CD8-positive, alpha-beta memory T cell (primary cell): ENCODE data around the gene FSTL3. TPM values are rescaled to one million over a fixed set of nuclear protein-coding genes. Genes with fewer than 3 reads are reported as not detected.

Source experiments
- CTCF ChIA-PET: fragments of 350-600 bp; sonication (Branson Sonifier 250); formaldehyde crosslinking; loops from one replicate; lab custom pipeline; 2021; ENCODE audit warnings: antibody characterized with exemption; lab: Charles Lee
- POLR2A ChIA-PET: fragments of 350-600 bp; sonication (Branson Sonifier 250); formaldehyde crosslinking; loops from one replicate; lab custom pipeline; 2021; ENCODE audit warnings: antibody characterized with exemption; lab: Charles Lee
- DNase-seq, 5 donors: peaks; one replicate each; pipeline versions ENCODE4 v3.0.0 to v3.0.0-alpha.2; 2020 to 2022; ENCODE audit warnings: mixed read lengths in 1 of 5
- H3K27ac ChIP-seq: one replicate; pipeline ENCODE4 v1.7.0; 2013; ENCODE audit warnings: low read depth, mild to moderate bottlenecking, low read length, moderate library complexity
- H3K27me3 ChIP-seq: 2 replicates; pipeline ENCODE4 v1.7.0; 2013; ENCODE audit warnings: low read length, mild to moderate bottlenecking; ENCODE audit not compliant: insufficient read depth, poor library complexity, severe bottlenecking
- H3K36me3 ChIP-seq: 2 replicates; pipeline ENCODE4 v1.7.0; 2013; ENCODE audit warnings: mild to moderate bottlenecking, low read length, moderate library complexity; ENCODE audit not compliant: insufficient read depth
- H3K4me1 ChIP-seq: 2 replicates; pipeline ENCODE4 v1.7.0; 2013; ENCODE audit warnings: mild to moderate bottlenecking, low read length, moderate library complexity; ENCODE audit not compliant: insufficient read depth
- H3K4me3 ChIP-seq: 2 replicates; pipeline ENCODE4 v1.7.0; 2013; ENCODE audit warnings: mild to moderate bottlenecking, low read length
- H3K9me3 ChIP-seq: 2 replicates; pipeline ENCODE4 v1.7.0; 2013; ENCODE audit warnings: mild to moderate bottlenecking, low read length
- H3K27ac Mint-ChIP-seq, 8 donors: one replicate each; pipeline ENCODE4 v1.8.0; 2020 to 2021; ENCODE audit warnings: mixed read lengths in 8 of 8, mild to moderate bottlenecking in 6 of 8, inconsistent platforms in 3 of 8, moderate library complexity in 3 of 8
- H3K27me3 Mint-ChIP-seq, 2 donors: one replicate each; pipeline ENCODE4 v1.8.0; 2020 to 2021; ENCODE audit warnings: mixed read lengths in 2 of 2, mild to moderate bottlenecking in 1 of 2, moderate library complexity in 1 of 2
- H3K36me3 Mint-ChIP-seq, 3 donors: one replicate each; pipeline ENCODE4 v1.8.0; 2020 to 2021; ENCODE audit warnings: mixed read lengths in 3 of 3, inconsistent platforms in 1 of 3, mild to moderate bottlenecking in 1 of 3
- H3K4me1 Mint-ChIP-seq, 3 donors: one replicate each; pipeline ENCODE4 v1.8.0; 2020 to 2021; ENCODE audit warnings: mixed read lengths in 3 of 3, inconsistent platforms in 1 of 3, mild to moderate bottlenecking in 1 of 3
- H3K4me3 Mint-ChIP-seq, 7 donors: one replicate each; pipeline ENCODE4 v1.8.0; 2020 to 2021; ENCODE audit warnings: mixed read lengths in 7 of 7, mild to moderate bottlenecking in 6 of 7, moderate library complexity in 4 of 7, inconsistent platforms in 2 of 7
- H3K9me3 Mint-ChIP-seq, 5 donors: one replicate each; pipeline ENCODE4 v1.8.0; 2020 to 2022; ENCODE audit warnings: mixed read lengths in 5 of 5, mild to moderate bottlenecking in 3 of 5, moderate library complexity in 2 of 5, inconsistent platforms in 1 of 5
- polyA plus RNA-seq: library from polyadenylated mRNA; unstranded; fragments of 300-500 nt; fragmentation: Illumina TruSeq; gene quantifications from one replicate; pipeline ENCODE4 v1.2.3, GENCODE V29; 2021
- total RNA-seq, 2 experiments: library from RNA; stranded (reverse); gene quantifications; one replicate each; pipeline ENCODE4 v1.2.3, GENCODE V29; 2021

Gene FSTL3
- total and polyA plus RNA-seq, 3 experiments from 2014 or later: 0.81 to 8.0 (median 7.7) TPM

- Histone ChIP-seq H3K36me3 (peaks cover 10% of the 10 kb centered on the region), H3K27ac (no peak overlapping the region), H3K4me1 (no peaks in the 10 kb centered on the region), H3K27me3 (no peaks in the 10 kb centered on the region), H3K4me3 (no peak overlapping the region), H3K9me3 (no peaks in the 10 kb centered on the region)
- Mint-ChIP-seq H3K27ac (peak overlapping the region in 1 of 8 donors; percentile 69), H3K4me3 (no peak overlapping the region), H3K27me3 (no peaks in the 10 kb centered on the region), H3K4me1 (peaks cover 0 to 6% (median 2%) of the 10 kb centered on the region in 3 donors), H3K36me3 (peaks cover 0 to 58% (median 0%) of the 10 kb centered on the region in 3 donors), H3K9me3 (no peaks in the 10 kb centered on the region)
- no peak for DNase-seq
- POLR2A ChIA-PET: no interaction called here
- CTCF ChIA-PET: interaction anchor here (1.2 kb wide), 1 partner anchor 13 kb away, joined by 3 read pairs; no protein-coding TSS in a partner anchor
Measured at GRCh38 chr19:648305-648704, 27.9 kb upstream of the FSTL3 start.

GRCh38 chr19:648904-649801, 27.0 kb upstream of the FSTL3 start:
- Histone ChIP-seq H3K27me3 (no peaks in the 10 kb centered on the region), H3K9me3 (no peaks in the 10 kb centered on the region), H3K4me3 (no peak overlapping the region), H3K27ac (no peak overlapping the region), H3K4me1 (no peaks in the 10 kb centered on the region), H3K36me3 (peaks cover 14% of the 10 kb centered on the region)
- peak in 1 of 5 donors; percentile 39 for DNase-seq
- peaks cover 0 to 65% (median 0%) of the 10 kb centered on the region in 3 donors for H3K36me3 Mint-ChIP-seq
- ChIA-PET POLR2A (interaction anchor here (1.3 kb wide), 1 partner anchor 11 kb away, joined by 6 read pairs; no protein-coding TSS in a partner anchor), CTCF (interaction anchor here (1.2 kb wide), 1 partner anchor 12 kb away, joined by 3 read pairs; no protein-coding TSS in a partner anchor)
- H3K27ac Mint-ChIP-seq: peak overlapping the region in 2 of 8 donors; percentile 69 to 84
- no peak overlapping the region for H3K4me3 Mint-ChIP-seq
- H3K9me3 Mint-ChIP-seq: no peaks in the 10 kb centered on the region
- H3K27me3 Mint-ChIP-seq: no peaks in the 10 kb centered on the region
- peaks cover 0 to 14% (median 5%) of the 10 kb centered on the region in 3 donors for H3K4me1 Mint-ChIP-seq

GRCh38 chr19:650121-650520, 26.1 kb upstream of the FSTL3 start:
- Histone ChIP-seq H3K4me1 (peaks cover 3% of the 10 kb centered on the region), H3K36me3 (peaks cover 14% of the 10 kb centered on the region), H3K27me3 (no peaks in the 10 kb centered on the region), H3K4me3 (no peak overlapping the region), H3K27ac (no peak overlapping the region), H3K9me3 (no peaks in the 10 kb centered on the region)
- no peak for DNase-seq
- Mint-ChIP-seq H3K4me3 (no peak overlapping the region), H3K36me3 (peaks cover 0 to 66% (median 0%) of the 10 kb centered on the region in 3 donors), H3K4me1 (peaks cover 4 to 21% (median 9%) of the 10 kb centered on the region in 3 donors), H3K9me3 (no peaks in the 10 kb centered on the region), H3K27me3 (no peaks in the 10 kb centered on the region), H3K27ac (no peak overlapping the region)
- POLR2A ChIA-PET: interaction anchor here (1.3 kb wide), 1 partner anchor 10 kb away, joined by 6 read pairs; no protein-coding TSS in a partner anchor
- CTCF ChIA-PET: no interaction called here

GRCh38 chr19:651114-651818, 24.9 kb upstream of the FSTL3 start:
- Mint-ChIP-seq H3K9me3 (no peaks in the 10 kb centered on the region), H3K27ac (peak overlapping the region in 1 of 8 donors; percentile 50), H3K36me3 (peaks cover 0 to 67% (median 2%) of the 10 kb centered on the region in 3 donors), H3K27me3 (no peaks in the 10 kb centered on the region), H3K4me3 (no peak overlapping the region), H3K4me1 (peaks cover 15 to 32% (median 19%) of the 10 kb centered on the region in 3 donors)
- peaks cover 14% of the 10 kb centered on the region for H3K4me1 ChIP-seq
- no peak overlapping the region for H3K27ac ChIP-seq
- DNase-seq: peak in 1 of 5 donors; percentile 42
- H3K4me3 ChIP-seq: no peak overlapping the region
- peaks cover 14% of the 10 kb centered on the region for H3K36me3 ChIP-seq
- CTCF ChIA-PET: no interaction called here
- POLR2A ChIA-PET: interaction anchor here (0.6 kb wide), 1 partner anchor 28 kb away, joined by 10 read pairs; no protein-coding TSS in a partner anchor
- no peaks in the 10 kb centered on the region for H3K27me3 ChIP-seq
- no peaks in the 10 kb centered on the region for H3K9me3 ChIP-seq

- ChIA-PET CTCF (no interaction called here), POLR2A (no interaction called here)
- H3K4me1 ChIP-seq: peaks cover 17% of the 10 kb centered on the region
- H3K27me3 Mint-ChIP-seq: no peaks in the 10 kb centered on the region
- H3K9me3 Mint-ChIP-seq: no peaks in the 10 kb centered on the region
- H3K9me3 ChIP-seq: no peaks in the 10 kb centered on the region
- H3K36me3 ChIP-seq: peaks cover 14% of the 10 kb centered on the region
- H3K27ac Mint-ChIP-seq: no peak overlapping the region
- no peak overlapping the region for H3K27ac ChIP-seq
- H3K36me3 Mint-ChIP-seq: peaks cover 0 to 65% (median 2%) of the 10 kb centered on the region in 3 donors
- H3K27me3 ChIP-seq: no peaks in the 10 kb centered on the region
- peaks cover 19 to 39% (median 23%) of the 10 kb centered on the region in 3 donors for H3K4me1 Mint-ChIP-seq
- DNase-seq: no peak
- no peak overlapping the region for H3K4me3 Mint-ChIP-seq
- H3K4me3 ChIP-seq: no peak overlapping the region
Measured at GRCh38 chr19:651991-652390, 24.2 kb upstream of the FSTL3 start.

- Histone ChIP-seq H3K27ac (no peak overlapping the region), H3K36me3 (peaks cover 14% of the 10 kb centered on the region), H3K4me3 (no peak overlapping the region), H3K9me3 (no peaks in the 10 kb centered on the region), H3K4me1 (peaks cover 24% of the 10 kb centered on the region), H3K27me3 (no peaks in the 10 kb centered on the region)
- Mint-ChIP-seq H3K27me3 (no peaks in the 10 kb centered on the region), H3K27ac (peak overlapping the region in 1 of 8 donors; percentile 32), H3K4me1 (peaks cover 27 to 47% (median 28%) of the 10 kb centered on the region in 3 donors), H3K36me3 (peaks cover 0 to 69% (median 2%) of the 10 kb centered on the region in 3 donors), H3K4me3 (peak overlapping the region in 1 of 7 donors; percentile 23), H3K9me3 (no peaks in the 10 kb centered on the region)
- ChIA-PET POLR2A (no interaction called here), CTCF (no interaction called here)
- no peak for DNase-seq
Measured at GRCh38 chr19:652467-653389, 23.5 kb upstream of the FSTL3 start.

- no peak for DNase-seq
- ChIA-PET CTCF (no interaction called here), POLR2A (no interaction called here)
- no peaks in the 10 kb centered on the region for H3K27me3 ChIP-seq
- H3K36me3 Mint-ChIP-seq: peaks cover 0 to 71% (median 2%) of the 10 kb centered on the region in 3 donors
- H3K4me3 Mint-ChIP-seq: peak overlapping the region in 2 of 7 donors; percentile 7 to 23
- no peak overlapping the region for H3K4me3 ChIP-seq
- peaks cover 14% of the 10 kb centered on the region for H3K36me3 ChIP-seq
- H3K9me3 Mint-ChIP-seq: no peaks in the 10 kb centered on the region
- H3K4me1 ChIP-seq: peaks cover 31% of the 10 kb centered on the region
- no peaks in the 10 kb centered on the region for H3K9me3 ChIP-seq
- peak overlapping the region in 4 of 8 donors; percentile 23 to 65 (median 52) for H3K27ac Mint-ChIP-seq
- no peak overlapping the region for H3K27ac ChIP-seq
- peaks cover 29 to 53% (median 29%) of the 10 kb centered on the region in 3 donors for H3K4me1 Mint-ChIP-seq
- H3K27me3 Mint-ChIP-seq: no peaks in the 10 kb centered on the region
Measured at GRCh38 chr19:653425-653824, 22.8 kb upstream of the FSTL3 start.
